IPS-NIHi11 (cell line): ENCODE measurements around the gene ARRDC4.
"Not testable (repeated sequence)": the region's sequence is repeated elsewhere in the genome, so short reads cannot be mapped to it uniquely, and the experiment has no call there.

Source experiments
- DNase-seq: peaks from one replicate; pipeline ENCODE4 v3.0.0; 2012; ENCODE audit warnings: mixed read lengths, low spot score

ARRDC4 gene

GRCh38 chr15:97966924-97967620 lies 6.6 kb downstream of the ARRDC4 start:
- DNase-seq: no peak

DNA sequence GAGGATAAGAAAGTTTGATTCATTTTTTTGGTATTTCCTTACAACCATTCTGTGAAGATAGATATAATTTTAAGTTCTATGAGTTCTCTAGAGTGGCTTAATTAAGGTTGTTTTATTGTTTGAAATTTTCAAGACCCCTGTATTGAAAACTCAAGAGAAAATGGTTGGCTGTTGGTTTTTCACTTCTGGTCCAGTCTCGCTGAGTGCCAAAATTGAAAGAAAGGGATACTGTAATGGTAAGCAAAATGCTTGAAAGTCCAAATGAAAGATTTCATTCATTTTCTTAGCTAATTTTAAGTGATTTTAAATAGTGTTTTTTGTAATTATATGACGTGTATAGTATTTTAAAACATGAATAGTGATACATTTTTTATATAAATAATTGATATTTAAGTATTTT lies 7.4 kb downstream of the ARRDC4 start:
- no peak for DNase-seq

DNA sequence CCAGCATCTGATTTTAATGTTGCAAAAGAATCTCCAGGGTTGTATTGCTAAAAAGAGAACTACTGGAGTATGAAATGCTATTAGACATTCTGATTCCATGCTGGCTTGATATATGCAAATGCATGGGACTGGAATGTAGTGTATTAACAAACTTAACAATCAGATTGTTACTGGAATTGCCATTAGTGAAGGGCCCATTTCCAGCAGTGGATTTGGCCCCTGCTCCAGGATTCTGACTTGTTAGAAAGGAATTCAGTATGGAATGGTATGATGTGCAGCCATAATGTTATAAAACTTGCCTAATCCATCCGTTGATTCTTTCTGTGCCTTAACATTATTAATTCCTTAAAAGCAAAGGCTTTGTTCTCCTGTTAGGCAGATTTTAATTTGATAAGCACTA lies 7.9 kb downstream of the ARRDC4 start:
- DNase-seq: no peak

DNA sequence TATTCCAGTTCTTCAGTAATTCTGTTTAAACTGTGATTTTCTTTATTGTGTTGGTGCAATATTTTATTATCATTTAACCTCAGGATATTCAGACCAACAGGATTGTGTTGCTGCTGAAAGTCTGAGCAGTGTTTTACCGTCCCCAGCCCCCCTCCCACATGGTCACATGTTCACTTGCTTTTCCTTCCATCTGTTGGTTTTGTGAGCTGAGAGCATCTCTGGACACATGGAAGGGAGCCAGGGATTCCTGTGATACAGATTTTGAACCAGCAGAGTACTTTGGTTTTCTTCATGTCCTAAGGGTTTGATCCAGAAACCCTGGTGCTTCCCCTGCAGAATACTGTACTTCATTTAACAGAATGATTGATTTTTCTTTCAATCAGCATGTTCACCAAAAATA lies 11.9 kb downstream of the ARRDC4 start:
- no peak for DNase-seq

DNA sequence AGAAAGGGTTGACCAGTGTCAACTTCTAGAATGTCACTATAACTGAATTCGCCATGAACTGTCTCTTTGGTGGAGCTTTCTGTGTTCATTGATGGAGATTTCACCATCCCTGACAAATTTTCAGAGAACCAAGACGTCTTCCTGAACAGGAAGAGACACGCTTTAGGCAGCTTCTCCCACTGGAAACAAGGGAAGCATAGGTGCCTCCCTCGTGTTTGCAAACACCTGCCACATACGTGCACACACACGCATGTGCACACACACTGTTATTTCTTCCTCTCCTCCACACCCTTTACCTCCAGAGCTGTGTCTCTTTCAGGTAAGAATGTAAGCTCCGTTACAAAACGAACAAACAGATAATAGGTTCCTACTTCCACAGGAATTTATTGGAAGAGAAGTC lies 15.6 kb downstream of the ARRDC4 start:
- no peak for DNase-seq

GRCh38 chr15:97976766-97977503 lies 16.4 kb downstream of the ARRDC4 start:
- no peak for DNase-seq

DNA sequence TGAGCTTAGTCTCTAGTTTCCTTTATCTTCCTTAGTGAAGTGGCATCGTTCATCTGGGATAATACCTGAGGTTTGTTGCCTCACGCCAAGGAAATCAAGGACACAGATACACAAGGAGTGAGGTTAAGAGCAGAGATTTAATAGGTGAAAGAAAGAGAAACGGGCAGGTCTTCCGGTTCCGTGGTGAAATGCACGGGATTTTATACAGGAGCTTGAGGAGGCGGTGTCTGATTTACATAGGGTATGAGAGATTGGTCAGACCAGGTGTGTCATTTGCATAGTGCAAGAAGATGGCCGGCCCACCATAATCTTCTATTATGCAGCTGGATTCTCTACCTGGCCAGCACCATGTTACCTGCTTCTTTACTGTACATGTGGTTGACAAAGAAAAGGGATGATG lies 17.2 kb downstream of the ARRDC4 start:
- no peak for DNase-seq

DNA sequence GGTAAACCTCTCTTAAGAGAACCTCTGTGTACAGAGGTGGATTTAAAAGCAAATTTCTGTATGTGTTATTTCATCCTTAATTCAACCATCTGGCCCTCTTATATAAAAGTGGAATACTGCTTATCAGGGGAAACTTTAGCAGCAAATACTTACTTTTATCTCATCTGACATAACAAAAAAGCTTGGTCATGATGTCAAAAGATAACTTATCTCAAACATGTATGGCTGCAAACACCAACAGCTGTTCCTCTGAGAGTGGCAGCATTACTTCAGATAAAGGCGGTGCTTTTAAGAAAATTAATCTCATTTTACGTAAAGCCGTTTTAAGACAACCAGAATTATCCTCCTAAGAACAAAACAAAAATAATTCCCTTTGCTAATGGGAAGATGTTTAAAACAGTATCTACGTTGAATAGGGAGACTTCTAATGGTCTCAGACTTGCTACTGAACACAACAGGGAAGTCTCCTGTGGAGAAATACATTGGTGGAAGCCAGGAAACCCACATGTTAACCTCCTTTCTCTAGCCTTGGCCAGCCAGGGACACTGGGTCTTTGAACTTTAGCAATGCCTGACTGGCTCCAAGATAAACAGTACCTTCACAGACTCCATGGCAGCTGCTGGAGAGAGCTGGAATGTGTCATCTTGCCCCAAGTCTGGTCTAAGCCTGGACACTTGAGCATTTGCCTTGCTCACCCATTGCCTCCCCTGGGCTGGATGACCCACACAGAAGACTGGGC lies 18.1 kb downstream of the ARRDC4 start:
- DNase-seq: no peak

- DNase-seq: no peak
Measured at GRCh38 chr15:97979140-97979520, 18.6 kb downstream of the ARRDC4 start.

DNA sequence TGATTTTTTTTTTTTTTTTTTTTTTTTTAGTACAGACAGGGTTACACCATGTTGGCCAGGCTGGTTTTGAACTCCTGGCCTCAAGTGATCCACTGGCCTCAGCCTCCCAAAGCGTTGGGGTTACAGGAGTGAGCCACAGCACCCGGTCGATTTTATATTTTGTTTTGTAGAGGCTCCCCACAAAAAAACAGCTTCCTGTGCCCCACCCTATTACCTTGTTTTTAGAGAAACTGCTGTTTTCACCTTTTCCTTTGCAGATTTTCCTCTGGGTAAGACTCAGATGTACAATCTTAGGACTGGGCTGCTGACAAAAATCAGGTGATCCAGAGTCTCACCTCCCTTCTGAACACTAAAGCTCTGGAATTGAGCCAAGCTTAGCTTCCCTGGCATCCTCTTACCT lies 20.6 kb downstream of the ARRDC4 start:
- no peak for DNase-seq

DNA sequence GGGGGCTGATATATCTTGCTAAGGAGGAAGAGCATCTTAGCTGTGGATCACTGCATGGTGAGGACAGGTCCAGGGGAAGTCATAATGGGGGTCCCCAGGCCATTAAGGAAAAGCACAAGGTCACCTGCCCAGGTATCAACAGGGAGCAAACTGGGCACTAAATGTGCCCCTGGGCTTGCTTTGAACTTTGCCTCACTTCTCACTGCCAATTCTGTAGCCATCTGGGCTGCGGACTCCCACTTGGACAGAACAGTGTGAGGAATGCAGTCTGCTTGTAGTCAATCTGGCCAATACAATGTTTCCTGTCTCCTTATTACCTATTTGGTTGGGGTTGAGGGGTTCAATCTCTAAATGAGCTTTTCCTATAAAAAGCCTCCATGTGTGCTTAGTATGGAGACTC lies 21.3 kb downstream of the ARRDC4 start:
- no peak for DNase-seq

DNA sequence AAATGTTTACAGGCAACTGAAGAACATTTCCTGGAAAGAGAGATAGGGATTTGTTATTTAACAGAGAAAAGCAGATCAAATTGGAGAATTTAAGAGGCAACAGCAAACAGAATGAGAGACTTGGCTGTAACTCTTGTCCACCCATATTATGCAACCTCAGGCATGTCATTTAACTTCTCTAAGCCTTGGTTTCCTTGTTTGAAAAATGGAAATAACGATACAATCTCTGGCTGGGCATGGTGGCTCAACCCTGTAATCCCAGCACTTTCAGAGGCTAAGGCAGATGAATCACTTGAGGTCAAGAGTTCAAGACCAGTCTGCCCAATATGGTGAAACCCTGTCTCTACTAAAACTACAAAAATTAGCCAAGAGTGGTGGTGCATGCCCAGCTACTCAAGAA lies 23.7 kb downstream of the ARRDC4 start:
- DNase-seq: no peak

- not testable (repeated sequence) for DNase-seq
Measured at GRCh38 chr15:97985979-97986378, 25.5 kb downstream of the ARRDC4 start.

GRCh38 chr15:97986781-97987180 lies 26.3 kb downstream of the ARRDC4 start:
- DNase-seq: no peak

- DNase-seq: no peak
Measured at GRCh38 chr15:97989299-97989698, 28.8 kb downstream of the ARRDC4 start.

DNA sequence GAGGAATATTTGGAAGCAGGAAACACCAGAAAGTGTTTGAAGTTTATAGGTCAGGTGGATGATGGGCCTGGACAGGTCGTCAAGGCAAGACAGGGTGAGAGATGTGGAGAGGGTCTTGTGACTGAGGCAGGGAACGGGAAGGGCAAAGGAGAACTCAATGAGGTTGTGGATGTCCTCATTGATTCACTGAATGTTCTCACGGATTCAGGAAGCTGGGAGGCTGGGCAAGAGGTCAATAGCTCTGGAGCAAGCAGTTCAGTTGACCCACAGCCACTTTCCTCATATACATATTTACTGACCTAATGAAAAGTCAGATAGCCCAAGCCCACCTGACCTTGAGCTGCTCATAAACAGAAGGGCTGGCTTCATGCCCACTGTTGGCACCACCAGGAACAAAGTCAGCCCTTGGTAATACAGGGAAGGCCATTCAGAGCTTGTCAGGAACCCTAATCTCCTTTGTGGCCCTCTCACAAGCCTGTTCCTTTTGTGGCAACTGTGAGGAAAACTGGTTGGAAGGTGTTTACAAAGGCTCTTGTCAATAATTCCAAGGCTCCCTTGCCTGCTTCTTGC lies 31.6 kb downstream of the ARRDC4 start:
- DNase-seq: no peak

DNA sequence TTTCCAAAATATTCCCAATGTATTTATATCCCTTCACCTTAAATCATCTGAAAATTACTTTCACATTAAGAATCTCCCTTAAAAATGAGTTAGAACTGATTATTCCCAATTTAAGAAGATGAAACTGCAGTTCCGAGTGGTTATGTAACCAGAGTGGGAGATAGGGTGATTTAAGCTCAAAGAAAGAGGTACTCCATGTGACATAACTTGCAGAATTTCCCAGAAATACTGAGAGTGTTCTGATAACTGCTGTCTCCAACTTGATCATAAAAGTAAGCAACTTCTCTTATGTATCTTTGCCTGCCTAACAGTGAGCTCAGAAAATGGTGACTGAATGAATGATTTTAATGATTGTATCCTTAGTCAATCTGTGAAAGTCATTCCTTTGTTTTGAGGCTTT lies 32.3 kb downstream of the ARRDC4 start:
- no peak for DNase-seq

GRCh38 chr15:97993310-97993738 lies 32.8 kb downstream of the ARRDC4 start:
- no peak for DNase-seq

DNA sequence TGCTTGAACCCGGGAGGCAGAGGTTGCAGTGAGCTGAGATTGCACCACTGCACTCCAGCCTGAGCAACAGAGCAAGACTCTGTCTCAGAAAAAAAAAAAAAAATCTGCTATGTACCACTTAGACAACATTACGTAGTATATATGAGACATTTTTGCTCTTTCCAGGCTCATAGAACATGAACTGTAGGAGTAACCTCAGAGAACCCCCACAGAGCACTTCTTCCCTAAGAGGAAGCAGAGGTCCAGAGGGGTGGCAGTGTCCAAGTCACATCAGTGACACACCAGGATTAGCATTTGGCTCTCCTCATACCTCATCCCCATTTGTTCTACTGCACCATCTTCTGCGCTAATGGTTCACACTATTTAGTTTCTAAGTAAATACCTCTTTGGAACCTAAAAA lies 33.7 kb downstream of the ARRDC4 start:
- no peak for DNase-seq

DNA sequence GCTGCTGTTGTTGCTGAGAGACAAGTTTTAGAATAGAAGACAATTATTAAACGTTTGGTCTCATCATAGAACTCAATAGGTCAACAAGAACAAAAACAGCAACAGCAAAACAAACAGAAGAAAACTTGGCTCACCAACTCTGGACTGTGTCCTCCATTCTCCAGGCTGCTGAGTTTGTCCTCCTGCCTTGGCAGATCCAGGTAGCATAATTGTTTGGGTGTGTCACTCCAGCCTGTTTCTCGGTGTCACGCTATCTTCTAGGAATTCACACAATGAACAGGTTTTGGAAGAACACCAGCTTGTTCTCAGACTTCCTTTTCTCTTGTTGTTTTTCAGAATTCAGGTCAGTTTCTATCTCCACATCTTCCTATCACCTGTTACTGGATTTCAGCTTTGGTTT lies 34.7 kb downstream of the ARRDC4 start:
- no peak for DNase-seq

- DNase-seq: peak; percentile 34
Measured at GRCh38 chr15:97995881-97996603, 35.5 kb downstream of the ARRDC4 start.
